Measurements from ENCODE around the gene PNMA8C. TPM values are rescaled to one million over a fixed set of nuclear protein-coding genes. Genes with fewer than 3 reads are reported as not detected.

Gene PNMA8C
- total and polyA plus RNA-seq, 8 donors, result 0.05 to 0.18 TPM; not detected in 6

DNA sequence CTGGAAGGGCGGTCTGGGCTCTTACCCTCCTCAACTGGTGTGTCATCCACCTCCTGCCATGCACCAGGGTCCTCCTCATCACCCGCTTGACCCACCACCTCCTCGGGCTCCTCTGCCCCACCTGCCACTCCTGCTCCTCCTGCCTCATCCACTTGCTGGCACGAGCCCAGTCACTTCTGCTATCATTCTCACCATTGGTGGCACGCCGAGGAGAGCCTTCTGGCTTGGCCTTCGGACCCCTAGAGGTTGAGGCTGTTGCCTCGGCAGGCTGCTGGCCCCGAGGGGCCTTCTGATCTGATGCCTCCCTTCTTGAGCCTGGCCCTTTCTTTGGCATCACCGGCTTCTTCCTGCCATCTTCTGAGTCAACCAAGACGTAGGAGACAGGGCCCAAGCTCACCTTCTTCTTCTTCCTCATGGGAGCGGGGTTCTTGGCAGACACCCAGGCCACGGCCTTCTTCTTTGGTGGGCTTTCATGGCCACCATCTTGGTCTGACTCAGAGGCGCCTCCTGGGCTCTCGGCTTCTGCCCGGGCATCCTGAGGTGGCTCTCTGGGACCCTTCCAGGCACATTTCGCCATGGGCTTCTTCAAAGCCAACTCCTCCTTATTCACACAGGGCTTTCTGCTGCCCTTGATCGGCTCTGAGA, 40.9 kb upstream of the PNMA8C start:
- Histone ChIP-seq H3K4me1 (peaks cover 11 to 19% (median 13%) of the 10 kb centered on the region in 4 donors), H3K36me3 (no peaks in the 10 kb centered on the region), H3K27ac (no peak overlapping the region), H3K27me3 (peaks cover 0 to 40% (median 16%) of the 10 kb centered on the region in 3 donors), H3K9me3 (no peaks in the 10 kb centered on the region), H3K4me3 (no peak overlapping the region)
- TF ChIP-seq, protein P1, sequence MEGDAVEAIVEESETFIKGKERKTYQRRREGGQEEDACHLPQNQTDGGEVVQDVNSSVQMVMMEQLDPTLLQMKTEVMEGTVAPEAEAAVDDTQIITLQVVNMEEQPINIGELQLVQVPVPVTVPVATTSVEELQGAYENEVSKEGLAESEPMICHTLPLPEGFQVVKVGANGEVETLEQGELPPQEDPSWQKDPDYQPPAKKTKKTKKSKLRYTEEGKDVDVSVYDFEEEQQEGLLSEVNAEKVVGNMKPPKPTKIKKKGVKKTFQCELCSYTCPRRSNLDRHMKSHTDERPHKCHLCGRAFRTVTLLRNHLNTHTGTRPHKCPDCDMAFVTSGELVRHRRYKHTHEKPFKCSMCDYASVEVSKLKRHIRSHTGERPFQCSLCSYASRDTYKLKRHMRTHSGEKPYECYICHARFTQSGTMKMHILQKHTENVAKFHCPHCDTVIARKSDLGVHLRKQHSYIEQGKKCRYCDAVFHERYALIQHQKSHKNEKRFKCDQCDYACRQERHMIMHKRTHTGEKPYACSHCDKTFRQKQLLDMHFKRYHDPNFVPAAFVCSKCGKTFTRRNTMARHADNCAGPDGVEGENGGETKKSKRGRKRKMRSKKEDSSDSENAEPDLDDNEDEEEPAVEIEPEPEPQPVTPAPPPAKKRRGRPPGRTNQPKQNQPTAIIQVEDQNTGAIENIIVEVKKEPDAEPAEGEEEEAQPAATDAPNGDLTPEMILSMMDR (IDR thresholded peaks at IDR 0.05), result no peak
- TF ChIP-seq POLR2A (IDR thresholded peaks at IDR 0.05), result no peak
- no peak for TF ChIP-seq EP300 (IDR thresholded peaks at IDR 0.05)
- TF ChIP-seq POLR2AphosphoS5 (IDR thresholded peaks at IDR 0.05), result no peak
- 92 to 95% (median 94%) methylated on average over 18 of the region's 18 CpGs for WGBS, 5 donors
- intact Hi-C loops (cut with DNase I; ENCODE audit: low total_unique reads), result no loop called here
- no peak for DNase-seq

DNA sequence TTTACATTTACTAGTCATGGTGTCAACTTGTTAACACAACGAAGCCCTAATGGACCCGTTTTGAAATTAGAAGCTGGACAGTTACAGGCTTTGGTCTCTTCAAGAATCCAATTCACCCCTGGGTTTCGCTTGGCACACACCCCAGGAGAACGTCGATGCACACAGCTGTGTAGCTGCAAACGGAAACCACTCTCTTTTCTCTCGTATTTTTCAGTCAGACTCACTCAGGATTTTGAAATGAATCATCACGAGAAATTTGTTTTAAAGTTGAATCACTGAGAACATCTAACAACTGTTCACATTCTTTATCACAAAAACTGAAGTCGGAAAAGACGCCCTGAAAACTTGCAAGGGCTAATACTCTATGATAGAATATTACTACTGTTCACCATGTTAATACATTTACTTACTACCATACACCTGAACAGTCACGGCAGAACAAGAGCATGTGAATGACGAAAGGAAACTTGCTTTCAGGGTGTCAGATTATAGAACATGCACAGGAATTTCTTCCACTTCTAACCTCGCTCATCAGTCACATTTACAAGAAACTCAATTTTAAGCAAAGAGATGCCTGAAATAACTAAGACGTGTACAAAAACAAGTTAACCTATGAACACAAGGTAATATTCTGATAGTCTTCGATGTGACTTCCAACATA, 37.9 kb upstream of the PNMA8C start:
- DNase-seq, result peak in 1 of 2 donors; percentile 56
- TF ChIP-seq, protein P1 (IDR thresholded peaks at IDR 0.05), result no peak
- TF ChIP-seq POLR2A (IDR thresholded peaks at IDR 0.05) (no peak), EP300 (IDR thresholded peaks at IDR 0.05) (no peak)
- Histone ChIP-seq H3K36me3 (no peaks in the 10 kb centered on the region), H3K9me3 (no peaks in the 10 kb centered on the region), H3K4me3 (no peak overlapping the region), H3K27ac (peak overlapping the region in 3 of 5 donors; percentile 17 to 39 (median 31)), H3K4me1 (peaks cover 8 to 16% (median 10%) of the 10 kb centered on the region in 4 donors), H3K27me3 (peaks cover 0 to 20% (median 8%) of the 10 kb centered on the region in 3 donors)
- WGBS, 5 donors, result 58 to 70% (median 65%) methylated on average over 15 of the region's 15 CpGs
- intact Hi-C loops (cut with DNase I; ENCODE audit: low total_unique reads), result no loop called here

DNA sequence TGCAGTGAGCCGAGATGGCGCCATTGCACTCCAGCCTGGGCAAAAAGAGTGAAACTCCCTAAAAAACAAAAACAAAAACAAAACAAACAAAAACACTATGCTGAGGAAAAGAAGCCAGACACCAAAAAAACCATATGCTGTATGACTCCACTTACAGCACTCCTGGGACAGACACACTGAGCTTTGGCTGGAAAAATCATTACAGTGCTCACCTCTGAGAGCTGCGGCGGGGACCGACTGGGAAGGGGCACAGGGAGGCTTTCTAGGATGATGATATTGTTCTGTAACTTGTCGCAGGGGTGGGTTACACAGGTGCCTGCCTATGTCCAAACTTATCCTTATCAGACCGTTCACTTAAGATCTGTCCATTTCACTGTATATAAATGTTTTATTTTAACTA, 34.8 kb upstream of the PNMA8C start:
- 76 to 91% (median 80%) methylated on average over 7 of the region's 7 CpGs for WGBS, 5 donors
- H3K27ac ChIP-seq, result no peak overlapping the region
- no peaks in the 10 kb centered on the region for H3K36me3 ChIP-seq

DNA sequence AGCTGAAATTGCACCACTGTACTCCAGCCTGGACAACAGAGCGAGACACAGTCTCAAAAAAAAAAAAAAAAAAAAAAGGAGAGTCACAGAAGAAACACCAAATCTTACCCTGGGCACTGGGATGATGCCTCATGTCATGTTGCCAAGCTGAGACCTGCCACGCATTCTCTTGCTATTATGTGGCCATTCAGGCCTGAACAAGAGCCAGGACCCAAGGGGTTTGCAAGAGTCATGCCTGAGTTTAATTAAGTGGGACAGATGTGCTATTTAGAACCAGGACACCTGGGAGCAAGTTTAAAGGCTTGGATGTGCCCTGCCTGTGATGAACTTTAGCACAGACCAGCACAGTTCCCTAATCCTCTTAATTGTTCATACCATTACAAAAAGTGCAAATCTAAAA, 32.8 kb upstream of the PNMA8C start:
- TF ChIP-seq EP300 (IDR thresholded peaks at IDR 0.05) (no peak), POLR2AphosphoS5 (IDR thresholded peaks at IDR 0.05) (no peak), POLR2A (IDR thresholded peaks at IDR 0.05) (no peak)
- TF ChIP-seq, protein P1 (IDR thresholded peaks at IDR 0.05), result no peak
- no peaks in the 10 kb centered on the region for H3K9me3 ChIP-seq
- WGBS, 5 donors, result 80 to 96% (median 90%) methylated on average over 2 of the region's 2 CpGs
- intact Hi-C loops (cut with DNase I; ENCODE audit: low total_unique reads), result no loop called here
- no peaks in the 10 kb centered on the region for H3K36me3 ChIP-seq
- no peak for DNase-seq
- no peak overlapping the region for H3K27ac ChIP-seq
- H3K4me3 ChIP-seq, result no peak overlapping the region
- peaks cover 0 to under 1% (median 0%) of the 10 kb centered on the region in 4 donors for H3K4me1 ChIP-seq
- H3K27me3 ChIP-seq, result peaks cover 0 to 26% (median 4%) of the 10 kb centered on the region in 3 donors

More for the DNA sequence above, 34.8 kb upstream of the PNMA8C start:
- no peak for DNase-seq
- Histone ChIP-seq H3K9me3 (no peaks in the 10 kb centered on the region), H3K27me3 (peaks cover 0 to 17% (median 0%) of the 10 kb centered on the region in 3 donors), H3K4me1 (peaks cover 0 to 5% (median 0%) of the 10 kb centered on the region in 4 donors), H3K4me3 (no peak overlapping the region)
- intact Hi-C loops (cut with DNase I; ENCODE audit: low total_unique reads), result no loop called here
- TF ChIP-seq, protein P1 (IDR thresholded peaks at IDR 0.05), result no peak
- no peak for TF ChIP-seq POLR2A (IDR thresholded peaks at IDR 0.05)
- TF ChIP-seq EP300 (IDR thresholded peaks at IDR 0.05), result no peak
- TF ChIP-seq POLR2AphosphoS5 (IDR thresholded peaks at IDR 0.05), result no peak
